Hepatic stellate cell (primary cell): ENCODE results near the gene RPH3AL.
A peak's percentile ranks its signal among the peaks of the same experiment; 100 is the strongest.
"Not testable (repeated sequence)": the region's sequence is repeated elsewhere in the genome, so short reads cannot be mapped to it uniquely, and the experiment has no call there.

Experiments used
- DNase-seq: peaks from one replicate; pipeline ENCODE4 v3.0.0; 2011; ENCODE audit warnings: low spot score

The RPH3AL gene

GRCh38 chr17:319266-319665, 33.3 kb downstream of the RPH3AL start:
- DNase-seq = no peak

GRCh38 chr17:317070-317469, 35.5 kb downstream of the RPH3AL start:
- DNase-seq = not testable (repeated sequence)

GRCh38 chr17:315399-315798, 37.2 kb downstream of the RPH3AL start:
- DNase-seq = not testable (repeated sequence)

- DNase-seq = not testable (repeated sequence)
These were observed 38.0 kb downstream of the RPH3AL start for GRCh38 chr17:314614-314944.

GRCh38 chr17:313911-314613, 38.5 kb downstream of the RPH3AL start:
- no peak for DNase-seq

GRCh38 chr17:313231-313630, 39.4 kb downstream of the RPH3AL start:
- DNase-seq = no peak

- DNase-seq = no peak
These were observed 40.0 kb downstream of the RPH3AL start for GRCh38 chr17:312476-313148.

GRCh38 chr17:311119-311782, 41.4 kb downstream of the RPH3AL start:
- DNase-seq = no peak

GRCh38 chr17:310111-311010, 42.2 kb downstream of the RPH3AL start:
- no peak for DNase-seq

- DNase-seq = no peak
These were observed 43.2 kb downstream of the RPH3AL start for GRCh38 chr17:309361-309888.

- no peak for DNase-seq
These were observed 44.7 kb downstream of the RPH3AL start for GRCh38 chr17:307741-308507.

- DNase-seq = no peak
These were observed 45.3 kb downstream of the RPH3AL start for GRCh38 chr17:307295-307691.

- no peak for DNase-seq
These were observed 45.9 kb downstream of the RPH3AL start for GRCh38 chr17:306536-307294.

- no peak for DNase-seq
These were observed 46.5 kb downstream of the RPH3AL start for GRCh38 chr17:306116-306515.

GRCh38 chr17:305090-305976, 47.3 kb downstream of the RPH3AL start:
- DNase-seq = no peak

GRCh38 chr17:304461-304860, 48.1 kb downstream of the RPH3AL start:
- DNase-seq = no peak

GRCh38 chr17:303168-303567, 49.4 kb downstream of the RPH3AL start:
- no peak for DNase-seq

GRCh38 chr17:302300-302698, 50.3 kb downstream of the RPH3AL start:
- DNase-seq = no peak

GRCh38 chr17:301681-302299, 50.8 kb downstream of the RPH3AL start:
- DNase-seq = peak; percentile 72
